Stimulated activated CD8-positive, alpha-beta memory T cell treated with anti-CD3 and anti-CD28 coated beads, Interleukin-12 subunit alpha, Interleukin-12 subunit beta, amount 100 ng/mL, for 1 hour (primary cell): Measurements from ENCODE around the gene NR6A1.

Experiments
- DNase-seq: peaks from one replicate; pipeline ENCODE4 v3.0.0-alpha.2; 2020; ENCODE audit warnings: low read depth

NR6A1 gene

GRCh38 chr9:124526174-124526573 lies 244.9 kb downstream of the NR6A1 start:
- DNase-seq, result no peak

- DNase-seq, result no peak
These were observed 248.7 kb downstream of the NR6A1 start for GRCh38 chr9:124522121-124523098.

- no peak for DNase-seq
These were observed 250.0 kb downstream of the NR6A1 start for GRCh38 chr9:124521142-124521541.

- DNase-seq, result no peak
These were observed 250.9 kb downstream of the NR6A1 start for GRCh38 chr9:124520206-124520596.

- DNase-seq, result no peak
These were observed 253.0 kb downstream of the NR6A1 start for GRCh38 chr9:124518116-124518515.

GRCh38 chr9:124517600-124517999 lies 253.5 kb downstream of the NR6A1 start:
- DNase-seq, result no peak

GRCh38 chr9:124514874-124515273 lies 256.2 kb downstream of the NR6A1 start:
- no peak for DNase-seq

GRCh38 chr9:124514125-124514524 lies 257.0 kb downstream of the NR6A1 start:
- no peak for DNase-seq

- no peak for DNase-seq
These were observed 257.6 kb downstream of the NR6A1 start for GRCh38 chr9:124513376-124513994.

- DNase-seq, result no peak
These were observed 258.3 kb downstream of the NR6A1 start for GRCh38 chr9:124512806-124513204.

- DNase-seq, result no peak
These were observed 259.0 kb downstream of the NR6A1 start for GRCh38 chr9:124511891-124512805.

- no peak for DNase-seq
These were observed 259.7 kb downstream of the NR6A1 start for GRCh38 chr9:124511426-124511840.

- no peak for DNase-seq
These were observed 260.3 kb downstream of the NR6A1 start for GRCh38 chr9:124510650-124511425.

GRCh38 chr9:124507880-124508423 lies 263.2 kb downstream of the NR6A1 start:
- no peak for DNase-seq

GRCh38 chr9:124506931-124507879 lies 263.9 kb downstream of the NR6A1 start, which contains the start of gene NR5A1:
Gene NR5A1, minus strand, starts transcription at chr9:124507399. Its CDS starts 4,004 bp downstream, at chr9:124503395.
- DNase-seq, result no peak

- DNase-seq, result no peak
These were observed 264.7 kb downstream of the NR6A1 start for GRCh38 chr9:124506433-124506832.

- DNase-seq, result no peak
These were observed 265.2 kb downstream of the NR6A1 start for GRCh38 chr9:124505901-124506346.

GRCh38 chr9:124505006-124505900 lies 265.9 kb downstream of the NR6A1 start:
- no peak for DNase-seq
